ENCODE measurements around the gene RHOA.

The RHOA gene

DNA sequence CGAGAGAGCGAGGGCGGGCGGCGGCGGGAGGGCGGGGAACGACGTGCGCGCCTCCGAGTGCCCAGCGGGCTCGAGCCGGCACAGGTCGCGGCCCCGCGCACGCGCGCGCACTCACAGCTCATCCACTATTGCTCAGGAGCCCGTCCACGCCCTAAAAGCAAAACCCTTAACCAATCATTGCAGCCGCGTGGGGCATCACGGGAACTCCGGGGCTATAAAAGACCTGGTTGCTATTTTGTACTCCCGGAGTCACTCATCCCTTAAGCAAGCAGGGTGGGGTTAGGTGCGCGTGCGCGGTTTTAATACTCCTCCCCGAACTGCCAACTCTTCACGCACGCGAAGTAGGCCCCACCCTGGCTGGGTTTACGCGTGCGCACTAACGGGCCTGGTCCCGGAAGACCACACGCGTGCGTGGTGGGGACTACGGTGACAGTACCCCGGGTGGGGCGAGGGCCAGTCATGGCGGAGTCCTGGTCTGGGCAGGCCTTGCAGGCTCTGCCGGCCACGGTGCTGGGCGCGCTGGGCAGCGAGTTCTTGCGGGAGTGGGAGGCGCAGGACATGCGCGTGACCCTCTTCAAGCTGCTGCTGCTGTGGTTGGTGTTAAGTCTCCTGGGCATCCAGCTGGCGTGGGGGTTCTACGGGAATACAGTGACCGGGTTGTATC lies at the start of gene RHOA, which contains the start of gene TCTA (continued):
- TF ChIP-seq, protein P1, sequence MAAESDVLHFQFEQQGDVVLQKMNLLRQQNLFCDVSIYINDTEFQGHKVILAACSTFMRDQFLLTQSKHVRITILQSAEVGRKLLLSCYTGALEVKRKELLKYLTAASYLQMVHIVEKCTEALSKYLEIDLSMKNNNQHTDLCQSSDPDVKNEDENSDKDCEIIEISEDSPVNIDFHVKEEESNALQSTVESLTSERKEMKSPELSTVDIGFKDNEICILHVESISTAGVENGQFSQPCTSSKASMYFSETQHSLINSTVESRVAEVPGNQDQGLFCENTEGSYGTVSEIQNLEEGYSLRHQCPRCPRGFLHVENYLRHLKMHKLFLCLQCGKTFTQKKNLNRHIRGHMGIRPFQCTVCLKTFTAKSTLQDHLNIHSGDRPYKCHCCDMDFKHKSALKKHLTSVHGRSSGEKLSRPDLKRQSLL (tag by site-specific recombination; IDR thresholded peaks at IDR 0.05), result no peak
- TF ChIP-seq, protein P2, sequence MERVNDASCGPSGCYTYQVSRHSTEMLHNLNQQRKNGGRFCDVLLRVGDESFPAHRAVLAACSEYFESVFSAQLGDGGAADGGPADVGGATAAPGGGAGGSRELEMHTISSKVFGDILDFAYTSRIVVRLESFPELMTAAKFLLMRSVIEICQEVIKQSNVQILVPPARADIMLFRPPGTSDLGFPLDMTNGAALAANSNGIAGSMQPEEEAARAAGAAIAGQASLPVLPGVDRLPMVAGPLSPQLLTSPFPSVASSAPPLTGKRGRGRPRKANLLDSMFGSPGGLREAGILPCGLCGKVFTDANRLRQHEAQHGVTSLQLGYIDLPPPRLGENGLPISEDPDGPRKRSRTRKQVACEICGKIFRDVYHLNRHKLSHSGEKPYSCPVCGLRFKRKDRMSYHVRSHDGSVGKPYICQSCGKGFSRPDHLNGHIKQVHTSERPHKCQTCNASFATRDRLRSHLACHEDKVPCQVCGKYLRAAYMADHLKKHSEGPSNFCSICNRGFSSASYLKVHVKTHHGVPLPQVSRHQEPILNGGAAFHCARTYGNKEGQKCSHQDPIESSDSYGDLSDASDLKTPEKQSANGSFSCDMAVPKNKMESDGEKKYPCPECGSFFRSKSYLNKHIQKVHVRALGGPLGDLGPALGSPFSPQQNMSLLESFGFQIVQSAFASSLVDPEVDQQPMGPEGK (tag by site-specific recombination; IDR thresholded peaks at IDR 0.05), result 0 out of 2 replicates have a peak, but pooled peaks have one; percentile 49
- TF ChIP-seq SCRT2 (tag by site-specific recombination; IDR thresholded peaks at IDR 0.05), result no peak

DNA sequence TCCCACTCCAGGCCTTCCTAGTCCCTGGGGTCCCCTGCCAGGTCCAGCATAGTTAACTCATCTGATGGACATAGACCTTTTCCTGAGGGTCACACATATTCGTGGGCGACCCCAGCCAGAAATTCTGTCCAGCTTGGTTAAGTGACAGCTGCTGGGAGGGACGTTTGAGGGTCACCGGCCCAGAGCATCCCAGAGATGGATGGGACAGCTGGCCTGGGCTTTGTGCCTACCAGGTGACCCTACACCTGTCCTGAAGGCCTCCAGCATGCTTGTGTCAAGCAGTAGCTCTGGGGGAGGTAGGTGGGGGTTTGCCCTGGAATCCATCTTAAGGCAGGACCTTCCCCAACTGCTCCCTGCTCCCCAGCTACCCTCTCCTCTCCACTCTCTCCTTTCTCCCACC lies 49.2 kb upstream of the RHOA start:
- Histone ChIP-seq H3K4me1 (ENCODE audit: control insufficient read depth, insufficient read depth, low read length) (no peaks in the 10 kb centered on the region), H3K9me3 (ENCODE audit: control insufficient read depth, insufficient read depth, low read depth, low read length) (no peaks in the 10 kb centered on the region), H3K4me3 (ENCODE audit: low read depth, low read length) (no peak overlapping the region), H3K27ac (ENCODE audit: extremely low read depth, low read depth, low read length) (no peak overlapping the region), H3K36me3 (ENCODE audit: control insufficient read depth in 2 of 2, insufficient read depth in 1 of 2, low read length in 2 of 2) (no peaks in the 10 kb centered on the region)
- CTCF ChIA-PET, result interaction anchor here (0.6 to 1.3 kb wide), 4 partner anchors 10 to 725 kb away, joined by 3 to 4 read pairs (median 4); no protein-coding TSS in a partner anchor
- POLR2A ChIA-PET, result interaction anchor here (2.1 kb wide), 1 partner anchor 8 kb away, joined by 6 read pairs; the partner anchor contains the start of gene DAG1
- TF ChIP-seq ZNF785 (tag by site-specific recombination; IDR thresholded peaks at IDR 0.05) (no peak), ZNF169 (tag by site-specific recombination; IDR thresholded peaks at IDR 0.05) (no peak), ZBTB20 (tag by site-specific recombination; IDR thresholded peaks at IDR 0.05) (no peak), ZNF214 (tag by site-specific recombination; IDR thresholded peaks at IDR 0.05; ENCODE audit: borderline replicate concordance) (no peak), ZNF121 (tag by site-specific recombination; IDR thresholded peaks at IDR 0.05) (no peak), ZBTB21 (tag by site-specific recombination; IDR thresholded peaks at IDR 0.05) (no peak), ZNF416 (tag by site-specific recombination; IDR thresholded peaks at IDR 0.05) (no peak), PRDM1 (tag by site-specific recombination; IDR thresholded peaks at IDR 0.05) (no peak), ZSCAN23 (tag by site-specific recombination; IDR thresholded peaks at IDR 0.05) (no peak), ZNF629 (tag by site-specific recombination; IDR thresholded peaks at IDR 0.05) (no peak), ZNF555 (tag by site-specific recombination; conservative IDR thresholded peaks at IDR 0.05) (no peak)
- TF ChIP-seq, protein P3, sequence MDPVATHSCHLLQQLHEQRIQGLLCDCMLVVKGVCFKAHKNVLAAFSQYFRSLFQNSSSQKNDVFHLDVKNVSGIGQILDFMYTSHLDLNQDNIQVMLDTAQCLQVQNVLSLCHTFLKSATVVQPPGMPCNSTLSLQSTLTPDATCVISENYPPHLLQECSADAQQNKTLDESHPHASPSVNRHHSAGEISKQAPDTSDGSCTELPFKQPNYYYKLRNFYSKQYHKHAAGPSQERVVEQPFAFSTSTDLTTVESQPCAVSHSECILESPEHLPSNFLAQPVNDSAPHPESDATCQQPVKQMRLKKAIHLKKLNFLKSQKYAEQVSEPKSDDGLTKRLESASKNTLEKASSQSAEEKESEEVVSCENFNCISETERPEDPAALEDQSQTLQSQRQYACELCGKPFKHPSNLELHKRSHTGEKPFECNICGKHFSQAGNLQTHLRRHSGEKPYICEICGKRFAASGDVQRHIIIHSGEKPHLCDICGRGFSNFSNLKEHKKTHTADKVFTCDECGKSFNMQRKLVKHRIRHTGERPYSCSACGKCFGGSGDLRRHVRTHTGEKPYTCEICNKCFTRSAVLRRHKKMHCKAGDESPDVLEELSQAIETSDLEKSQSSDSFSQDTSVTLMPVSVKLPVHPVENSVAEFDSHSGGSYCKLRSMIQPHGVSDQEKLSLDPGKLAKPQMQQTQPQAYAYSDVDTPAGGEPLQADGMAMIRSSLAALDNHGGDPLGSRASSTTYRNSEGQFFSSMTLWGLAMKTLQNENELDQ (tag by site-specific recombination; IDR thresholded peaks at IDR 0.05; ENCODE audit: low read depth), result no peak
- TF ChIP-seq, protein P4, sequence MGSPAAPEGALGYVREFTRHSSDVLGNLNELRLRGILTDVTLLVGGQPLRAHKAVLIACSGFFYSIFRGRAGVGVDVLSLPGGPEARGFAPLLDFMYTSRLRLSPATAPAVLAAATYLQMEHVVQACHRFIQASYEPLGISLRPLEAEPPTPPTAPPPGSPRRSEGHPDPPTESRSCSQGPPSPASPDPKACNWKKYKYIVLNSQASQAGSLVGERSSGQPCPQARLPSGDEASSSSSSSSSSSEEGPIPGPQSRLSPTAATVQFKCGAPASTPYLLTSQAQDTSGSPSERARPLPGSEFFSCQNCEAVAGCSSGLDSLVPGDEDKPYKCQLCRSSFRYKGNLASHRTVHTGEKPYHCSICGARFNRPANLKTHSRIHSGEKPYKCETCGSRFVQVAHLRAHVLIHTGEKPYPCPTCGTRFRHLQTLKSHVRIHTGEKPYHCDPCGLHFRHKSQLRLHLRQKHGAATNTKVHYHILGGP (tag by site-specific recombination; IDR thresholded peaks at IDR 0.05), result no peak

Measured in HEK293 (cell line).